OCI-LY1 (cell line): ENCODE results near the gene CWC22.

Source experiments
- H2AFZ ChIP-seq: fragments of 200-600 bp; sonication (generic), shearing (Covaris generic); 2 replicates; pipeline ENCODE4 v1.6.0; 2014; ENCODE audit warnings: antibody characterized with exemption, mild to moderate bottlenecking, low read length
- H3F3A ChIP-seq: fragments of 200-600 bp; sonication (generic), shearing (Covaris generic); 2 replicates; pipeline ENCODE4 v1.6.0; 2014; ENCODE audit warnings: mild to moderate bottlenecking, antibody characterized with exemption, low read length, moderate library complexity; ENCODE audit not compliant: insufficient read depth
- H3K27ac ChIP-seq: fragments of 200-600 bp; sonication (generic); 2 replicates; pipeline ENCODE4 v1.5.1; 2014; ENCODE audit warnings: low read length, mixed run types, mild to moderate bottlenecking, low read depth; ENCODE audit not compliant: poor library complexity, severe bottlenecking
- H3K27me3 ChIP-seq: fragments of 200-600 bp; sonication (generic); 2 replicates; pipeline ENCODE4 v1.6.0; 2014; ENCODE audit warnings: antibody characterized with exemption, mild to moderate bottlenecking, low read length, moderate library complexity; ENCODE audit not compliant: insufficient read depth
- H3K36me3 ChIP-seq: fragments of 200-600 bp; sonication (generic); 2 replicates; pipeline ENCODE4 v1.6.1; 2014; ENCODE audit warnings: mild to moderate bottlenecking, antibody characterized with exemption, low read length, moderate library complexity, mixed read lengths; ENCODE audit not compliant: insufficient read depth
- H3K4me1 ChIP-seq: fragments of 200-600 bp; sonication (generic); 2 replicates; pipeline ENCODE4 v1.5.1; 2014; ENCODE audit warnings: mild to moderate bottlenecking, low read length, moderate library complexity; ENCODE audit not compliant: insufficient read depth, severe bottlenecking
- H3K4me2 ChIP-seq: fragments of 200-600 bp; sonication (generic), shearing (Covaris generic); 2 replicates; pipeline ENCODE4 v1.6.1; 2014; ENCODE audit warnings: low read length
- H3K4me3 ChIP-seq: fragments of 200-600 bp; sonication (generic); 2 replicates; pipeline ENCODE4 v1.5.1; 2014; ENCODE audit warnings: low read length, low read depth, mild to moderate bottlenecking, mixed read lengths; ENCODE audit not compliant: poor library complexity, severe bottlenecking
- H3K79me2 ChIP-seq: fragments of 200-600 bp; shearing (Covaris generic); 2 replicates; pipeline ENCODE4 v1.6.1; 2016; ENCODE audit warnings: mixed run types, low read length, mixed read lengths; ENCODE audit not compliant: insufficient read depth
- H3K9ac ChIP-seq: fragments of 200-600 bp; sonication (generic), shearing (Covaris generic); 2 replicates; pipeline ENCODE4 v1.6.1; 2014; ENCODE audit warnings: mild to moderate bottlenecking, low read length, mixed read lengths
- H3K9me2 ChIP-seq: fragments of 200-600 bp; sonication (generic), shearing (Covaris generic); 2 replicates; pipeline ENCODE4 v1.6.1; 2014; ENCODE audit warnings: low read depth, mild to moderate bottlenecking, low read length, mixed read lengths
- H3K9me3 ChIP-seq: fragments of 200-600 bp; shearing (Covaris generic); 2 replicates; pipeline ENCODE4 v1.6.1; 2014; ENCODE audit warnings: low read length, mixed read lengths
- H4K20me1 ChIP-seq: fragments of 200-600 bp; sonication (generic), shearing (Covaris generic); 2 replicates; pipeline ENCODE4 v1.6.0; 2016; ENCODE audit warnings: mild to moderate bottlenecking, low read length; ENCODE audit not compliant: insufficient read depth
- EZH2 ChIP-seq: fragments of 200-600 bp; sonication (generic), shearing (Covaris generic); IDR thresholded peaks from 2 replicates; pipeline ENCODE4 v1.8.0; 2017; ENCODE audit warnings: borderline replicate concordance, mixed run types, mild to moderate bottlenecking, antibody characterized with exemption, low read length, moderate library complexity, mixed read lengths
- TF ChIP-seq, protein P1 (sequence below): fragments of 200-600 bp; sonication (generic), shearing (Covaris generic); IDR thresholded peaks from 2 replicates; pipeline ENCODE4 v1.5.1; 2017; ENCODE audit warnings: mild to moderate bottlenecking, antibody characterized with exemption, low read length, moderate library complexity, mixed read lengths

The CWC22 gene

DNA sequence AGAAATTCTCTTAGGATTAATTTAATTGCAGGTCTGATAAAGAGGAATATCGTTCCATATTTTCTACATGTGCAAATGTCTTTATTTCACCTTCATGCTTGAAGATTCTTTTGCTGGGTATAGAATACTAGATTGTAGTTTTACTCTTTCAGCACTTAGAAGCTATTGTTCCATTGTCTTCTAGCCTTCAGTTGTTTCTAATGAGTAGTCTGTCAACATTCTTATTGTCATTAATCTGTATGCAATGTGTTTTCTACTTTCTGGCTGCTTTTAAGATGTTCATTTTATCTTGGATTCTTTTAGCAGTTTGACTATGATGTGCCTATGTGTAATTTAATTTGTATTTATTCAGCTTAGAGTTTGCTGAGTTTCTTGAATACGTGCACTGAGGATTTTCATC, 81.4 kb downstream of the CWC22 start:
- H3K36me3 ChIP-seq: no peaks in the 10 kb centered on the region
- TF ChIP-seq, protein P1, sequence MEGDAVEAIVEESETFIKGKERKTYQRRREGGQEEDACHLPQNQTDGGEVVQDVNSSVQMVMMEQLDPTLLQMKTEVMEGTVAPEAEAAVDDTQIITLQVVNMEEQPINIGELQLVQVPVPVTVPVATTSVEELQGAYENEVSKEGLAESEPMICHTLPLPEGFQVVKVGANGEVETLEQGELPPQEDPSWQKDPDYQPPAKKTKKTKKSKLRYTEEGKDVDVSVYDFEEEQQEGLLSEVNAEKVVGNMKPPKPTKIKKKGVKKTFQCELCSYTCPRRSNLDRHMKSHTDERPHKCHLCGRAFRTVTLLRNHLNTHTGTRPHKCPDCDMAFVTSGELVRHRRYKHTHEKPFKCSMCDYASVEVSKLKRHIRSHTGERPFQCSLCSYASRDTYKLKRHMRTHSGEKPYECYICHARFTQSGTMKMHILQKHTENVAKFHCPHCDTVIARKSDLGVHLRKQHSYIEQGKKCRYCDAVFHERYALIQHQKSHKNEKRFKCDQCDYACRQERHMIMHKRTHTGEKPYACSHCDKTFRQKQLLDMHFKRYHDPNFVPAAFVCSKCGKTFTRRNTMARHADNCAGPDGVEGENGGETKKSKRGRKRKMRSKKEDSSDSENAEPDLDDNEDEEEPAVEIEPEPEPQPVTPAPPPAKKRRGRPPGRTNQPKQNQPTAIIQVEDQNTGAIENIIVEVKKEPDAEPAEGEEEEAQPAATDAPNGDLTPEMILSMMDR: no peak
- TF ChIP-seq EZH2: no peak

DNA sequence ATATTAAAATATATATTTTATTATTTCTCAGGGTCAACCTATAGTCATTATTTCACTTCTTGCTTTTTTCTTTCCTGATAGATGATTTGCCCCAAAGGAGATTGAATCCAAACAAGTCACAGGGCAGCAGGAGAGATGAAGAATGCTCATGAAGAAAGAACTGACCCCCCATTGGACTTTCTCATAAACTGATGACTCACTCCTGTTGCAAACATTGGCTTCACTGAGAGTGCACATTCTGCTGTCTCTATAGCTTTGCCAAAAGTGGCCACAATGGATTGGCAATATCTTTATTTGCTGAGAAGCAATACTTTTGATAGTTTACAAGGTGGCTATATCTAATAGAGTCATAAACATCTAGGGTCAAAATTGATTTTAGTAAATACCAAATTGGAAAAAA, 89.8 kb downstream of the CWC22 start:
- no peaks in the 10 kb centered on the region for H3K27me3 ChIP-seq
- TF ChIP-seq EZH2: no peak
- TF ChIP-seq, protein P1: no peak
- H3K4me1 ChIP-seq: no peaks in the 10 kb centered on the region
- no peak overlapping the region for H3K27ac ChIP-seq
- no peaks in the 10 kb centered on the region for H4K20me1 ChIP-seq
- no peaks in the 10 kb centered on the region for H3K9me3 ChIP-seq
- H3K36me3 ChIP-seq: no peaks in the 10 kb centered on the region
- H3K79me2 ChIP-seq: no peaks in the 10 kb centered on the region
- no peaks in the 10 kb centered on the region for H3F3A ChIP-seq
- no peak overlapping the region for H3K4me2 ChIP-seq
- H3K9ac ChIP-seq: no peak overlapping the region
- no peak overlapping the region for H3K4me3 ChIP-seq
- no peaks in the 10 kb centered on the region for H3K9me2 ChIP-seq
- H2AFZ ChIP-seq: no peak overlapping the region

More for the DNA sequence above, 81.4 kb downstream of the CWC22 start:
- peaks cover 12% of the 10 kb centered on the region; the same call in 1 of the 2 replicates for H3K9me3 ChIP-seq
- H3K4me1 ChIP-seq: no peaks in the 10 kb centered on the region
- H3K4me3 ChIP-seq: no peak overlapping the region
- no peak overlapping the region for H2AFZ ChIP-seq
- no peaks in the 10 kb centered on the region for H3K9me2 ChIP-seq
- no peak overlapping the region for H3K4me2 ChIP-seq
- no peak overlapping the region for H3K9ac ChIP-seq
- no peak overlapping the region for H3K27ac ChIP-seq
- H3F3A ChIP-seq: no peaks in the 10 kb centered on the region
- no peaks in the 10 kb centered on the region for H3K27me3 ChIP-seq
- no peaks in the 10 kb centered on the region for H4K20me1 ChIP-seq
- no peaks in the 10 kb centered on the region for H3K79me2 ChIP-seq

DNA sequence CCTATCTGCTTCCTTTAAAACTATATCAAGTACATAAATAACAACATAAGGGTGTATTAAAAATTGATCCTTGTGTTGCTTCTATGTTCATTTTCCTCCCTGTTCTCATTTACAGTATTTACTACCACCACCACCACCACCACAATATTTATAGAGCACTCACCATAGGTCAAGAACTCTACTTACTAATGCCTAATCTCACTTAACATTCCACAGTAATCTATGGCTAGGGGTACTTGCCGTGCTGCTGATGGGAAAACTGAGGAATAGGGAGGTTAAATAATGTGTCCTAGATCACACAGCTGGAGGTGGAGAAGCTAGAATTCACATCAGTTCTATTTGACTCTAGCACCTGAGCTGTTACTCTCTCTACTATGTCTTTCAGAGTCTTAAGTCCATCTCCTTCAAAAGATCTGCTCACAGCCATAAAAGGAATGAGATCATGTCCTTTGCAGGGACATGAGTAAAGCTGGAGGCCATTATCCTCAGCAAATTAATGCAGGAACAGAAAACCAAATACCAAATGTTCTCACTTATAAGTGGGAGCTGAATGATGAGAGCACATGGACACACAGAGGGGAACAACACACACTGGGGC, 91.6 kb downstream of the CWC22 start:
- H3K27ac ChIP-seq: no peak overlapping the region
- no peaks in the 10 kb centered on the region for H3K9me3 ChIP-seq
- no peak overlapping the region for H3K4me2 ChIP-seq
- no peaks in the 10 kb centered on the region for H3K27me3 ChIP-seq
- no peak overlapping the region for H2AFZ ChIP-seq
- no peaks in the 10 kb centered on the region for H3K79me2 ChIP-seq
- no peaks in the 10 kb centered on the region for H3F3A ChIP-seq
- no peak for TF ChIP-seq EZH2
- TF ChIP-seq, protein P1: no peak
- H3K9me2 ChIP-seq: no peaks in the 10 kb centered on the region
- H3K9ac ChIP-seq: no peak overlapping the region
- H4K20me1 ChIP-seq: no peaks in the 10 kb centered on the region
- no peaks in the 10 kb centered on the region for H3K36me3 ChIP-seq
- no peak overlapping the region for H3K4me3 ChIP-seq
- H3K4me1 ChIP-seq: no peaks in the 10 kb centered on the region
